Duodenal mucosa (tissue), 2 donors: Measurements from ENCODE around the gene FGF16.

Experiments
- H3K27ac ChIP-seq: one replicate; pipeline ENCODE4 v1.7.0; 2013; ENCODE audit warnings: low read depth, low read length
- H3K27me3 ChIP-seq, 2 donors: one replicate each; pipeline ENCODE4 v1.7.0; 2013; ENCODE audit warnings: low read length in 2 of 2, control low read depth in 1 of 2; ENCODE audit not compliant: insufficient read depth in 2 of 2, control insufficient read depth in 1 of 2
- H3K36me3 ChIP-seq, 2 donors: one replicate each; pipeline ENCODE4 v1.7.0; 2013; ENCODE audit warnings: low read length in 2 of 2, control low read depth in 1 of 2; ENCODE audit not compliant: insufficient read depth in 2 of 2, control insufficient read depth in 1 of 2
- H3K4me1 ChIP-seq, 2 donors: one replicate each; pipeline ENCODE4 v1.7.0; 2013; ENCODE audit warnings: low read length in 2 of 2, control low read depth in 1 of 2; ENCODE audit not compliant: insufficient read depth in 2 of 2, control insufficient read depth in 1 of 2
- H3K4me3 ChIP-seq, 2 donors: one replicate each; pipeline ENCODE4 v1.7.0; 2013; ENCODE audit warnings: low read length in 2 of 2, low read depth in 1 of 2
- H3K9ac ChIP-seq, 2 donors: one replicate each; pipeline ENCODE4 v1.7.0; 2013; ENCODE audit warnings: low read length in 2 of 2, low read depth in 1 of 2
- H3K9me3 ChIP-seq, 2 donors: one replicate each; pipeline ENCODE4 v1.7.0; 2013; ENCODE audit warnings: low read length in 2 of 2, control low read depth in 1 of 2; ENCODE audit not compliant: control insufficient read depth in 1 of 2

The FGF16 gene

DNA sequence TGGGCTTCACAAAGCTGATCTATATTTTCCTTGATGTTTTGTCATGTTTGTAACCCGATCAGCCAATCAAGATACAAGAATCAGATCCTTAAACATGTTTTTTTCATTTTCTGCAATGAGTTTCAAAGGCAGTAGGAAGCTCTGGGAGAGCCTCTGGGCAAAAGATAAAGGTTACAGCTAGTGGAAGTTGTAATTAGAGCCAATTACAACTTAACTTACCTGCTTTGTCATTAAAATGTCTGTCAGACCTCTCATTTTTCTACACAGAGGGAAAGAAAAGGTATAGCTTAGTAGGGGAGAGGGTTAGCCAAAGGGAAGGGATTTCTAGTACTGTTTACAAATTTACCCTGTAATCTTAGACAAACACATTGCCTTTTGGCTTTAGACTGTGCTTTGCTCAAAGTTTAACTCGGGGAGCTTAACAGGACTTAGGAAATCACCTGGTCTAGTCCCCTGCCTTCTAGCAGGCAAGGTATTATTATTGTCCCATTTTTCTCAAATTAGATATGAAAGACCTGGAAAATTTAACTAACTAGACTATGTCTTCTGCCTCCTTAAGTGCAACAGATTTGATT, 55.8 kb downstream of the FGF16 start:
- Histone ChIP-seq H3K4me1 (no peaks in the 10 kb centered on the region), H3K27me3 (no peaks in the 10 kb centered on the region), H3K27ac (no peak overlapping the region), H3K9ac (no peak overlapping the region), H3K36me3 (peaks cover 0 to 5% of the 10 kb centered on the region in 2 donors), H3K4me3 (no peak overlapping the region), H3K9me3 (no peaks in the 10 kb centered on the region)

DNA sequence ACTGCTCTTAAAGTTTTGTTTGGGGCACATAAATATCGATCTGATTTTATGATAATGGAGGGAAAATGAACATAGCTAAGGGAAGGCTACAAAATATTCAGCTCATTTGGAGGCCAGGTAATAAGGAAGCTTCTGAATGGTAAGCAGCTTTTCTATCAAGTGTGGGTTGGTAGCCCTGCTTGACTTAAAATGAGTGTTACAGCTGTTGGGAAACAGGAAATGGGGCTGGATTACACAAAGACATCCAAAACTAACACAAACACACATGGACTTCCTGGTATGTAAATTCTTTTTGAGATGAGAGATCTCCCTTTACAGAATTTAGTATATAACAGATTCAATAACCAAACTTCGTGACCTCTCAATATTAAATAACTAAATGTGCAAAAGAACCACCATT, 58.0 kb downstream of the FGF16 start:
- no peaks in the 10 kb centered on the region for H3K9me3 ChIP-seq

More for the DNA sequence above, 58.0 kb downstream of the FGF16 start:
- Histone ChIP-seq H3K27ac (no peak overlapping the region), H3K4me3 (no peak overlapping the region), H3K9ac (no peak overlapping the region), H3K36me3 (peaks cover 3 to 22% of the 10 kb centered on the region in 2 donors), H3K4me1 (no peaks in the 10 kb centered on the region), H3K27me3 (no peaks in the 10 kb centered on the region)
